A549 (cell line): ENCODE measurements around the gene SLCO6A1.

Experiments used
- CTCF ChIP-seq: fragments of >200 bp; sonication (Bioruptor Twin); formaldehyde crosslinking; IDR thresholded peaks from 3 replicates; pipeline ENCODE4 v1.5.1; 2016
- ELK1 ChIP-seq: fragments of 150-350 bp; IDR thresholded peaks from 2 replicates; pipeline ENCODE4 v1.6.1; 2014; ENCODE audit warnings: low read depth, mild to moderate bottlenecking, low read length
- EP300 ChIP-seq, 2 experiments: fragments of >200 bp; sonication (Bioruptor Twin); formaldehyde crosslinking; IDR thresholded peaks; 2 replicates in 1 of 2; 3 replicates in 1 of 2; pipeline ENCODE4 v1.6.1; 2016 to 2017
- RAD21 ChIP-seq, 2 experiments: fragments of >200 bp in 1 of 2; sonication (Bioruptor Twin) in 1 of 2; formaldehyde crosslinking in 1 of 2; IDR thresholded peaks in 1 of 2; conservative IDR thresholded peaks in 1 of 2; 2 replicates in 1 of 2; 3 replicates in 1 of 2; pipeline ENCODE4 v1.6.1; 2012 to 2018; ENCODE audit warnings: inconsistent platforms in 1 of 2
- REST ChIP-seq: fragments of 200-600 bp; sonication (generic); IDR thresholded peaks from 2 replicates; pipeline ENCODE4 v1.6.1; 2016; ENCODE audit warnings: antibody characterized with exemption, mild to moderate bottlenecking, moderate library complexity
- SREBF2 ChIP-seq: fragments of 450-650 bp; IDR thresholded peaks from 2 replicates; pipeline ENCODE4 v1.6.1; 2014; ENCODE audit warnings: mild to moderate bottlenecking, moderate library complexity

- TF ChIP-seq CTCF = no peak
- TF ChIP-seq RAD21 (conservative IDR thresholded peaks at IDR 0.05 in 1 of 2, IDR thresholded peaks at IDR 0.05 in 1 of 2) = no peak
- no peak for TF ChIP-seq EP300 (IDR thresholded peaks at IDR 0.05)
- no peak for TF ChIP-seq SREBF2
- TF ChIP-seq ELK1 = no peak
- no peak for TF ChIP-seq REST
Observed at GRCh38 chr5:102537011-102537410, 38.2 kb upstream of the SLCO6A1 start.
